Dermis blood vessel endothelial cell (primary cell): ENCODE results near the gene GNGT1. TPM values are rescaled to one million over a fixed set of nuclear protein-coding genes. Genes with fewer than 3 reads are reported as not detected.

Experiments used
- DNase-seq: peaks from one replicate; pipeline ENCODE4 v3.0.0; 2010
- total RNA-seq: library from RNA; depleted of rRNA; stranded (reverse); fragments of >200 nt; gene quantifications from 2 replicates; pipeline ENCODE4 v1.2.3, GENCODE V29; 2014

The GNGT1 gene
- total RNA-seq, 1 donor from 2014 or later: not detected

DNA sequence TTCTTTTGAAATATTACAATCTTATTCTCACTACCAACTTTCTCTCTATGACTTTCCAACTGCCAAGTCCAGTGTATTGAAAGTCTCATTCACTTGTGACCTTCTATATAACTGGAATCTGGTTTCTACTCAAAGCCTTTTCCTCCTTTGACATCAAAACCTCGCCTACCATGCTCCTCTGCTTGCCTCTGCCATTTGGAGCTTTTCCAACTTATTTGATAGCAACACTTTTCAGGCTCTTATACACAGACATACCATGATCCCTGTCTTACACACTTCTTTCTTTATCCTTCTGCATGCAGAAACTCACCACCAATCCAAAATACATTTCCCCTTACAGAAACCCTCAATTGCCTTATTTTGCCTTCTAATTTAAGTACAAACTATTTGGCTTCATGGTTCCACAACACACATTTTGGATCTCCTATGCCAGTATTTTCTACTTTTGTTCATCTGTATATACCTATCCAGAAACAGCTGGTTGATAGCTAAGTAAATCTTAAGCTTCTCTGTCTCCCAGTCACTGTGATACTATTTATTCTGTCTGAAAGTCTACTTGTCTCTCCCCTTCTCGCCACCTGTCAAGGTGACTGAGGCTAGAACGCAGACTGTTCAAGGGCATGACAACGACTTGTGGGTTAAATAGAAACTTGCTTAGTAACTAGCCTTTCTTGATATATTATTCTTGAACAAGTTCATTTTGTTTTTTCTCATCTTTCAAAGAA lies 37.6 kb downstream of the GNGT1 start:
- DNase-seq: peak; percentile 65

DNA sequence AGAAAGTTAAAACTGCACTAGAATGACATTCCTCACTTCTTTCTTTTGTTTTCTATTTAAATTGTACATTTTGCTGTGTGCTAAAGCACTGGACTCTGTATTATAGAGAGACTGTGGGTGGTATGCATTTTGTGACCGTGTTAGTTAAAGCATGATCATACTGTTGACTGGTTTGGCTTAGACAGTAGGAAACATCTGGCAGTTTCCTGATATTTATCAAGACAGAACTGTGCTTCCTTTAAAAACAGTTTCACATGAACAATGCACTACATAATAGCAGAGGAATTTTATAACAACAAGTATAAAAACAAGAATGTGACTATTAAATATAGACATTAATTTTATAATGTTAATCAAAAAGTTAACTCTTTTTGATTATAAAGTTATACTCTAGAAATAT lies 38.3 kb downstream of the GNGT1 start:
- peak; percentile 95 for DNase-seq

DNA sequence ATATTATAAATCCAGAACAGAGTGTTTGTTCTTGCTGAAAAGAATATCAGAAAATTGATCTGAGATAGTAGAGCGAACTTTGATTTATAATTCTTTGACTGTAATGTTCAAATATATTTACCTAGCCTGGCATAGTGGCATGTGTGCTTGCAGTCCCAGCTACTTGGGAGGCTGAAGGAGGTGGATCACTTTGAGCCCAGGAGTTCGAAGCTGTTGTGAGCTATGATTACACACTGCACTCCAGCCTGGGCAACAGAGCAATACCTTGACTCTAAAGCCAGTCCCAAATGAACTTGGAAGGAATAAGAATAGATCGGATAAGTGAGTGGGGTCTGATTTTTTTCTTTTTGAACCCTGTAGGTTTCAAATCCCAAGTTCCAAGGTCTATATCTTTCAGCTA lies 38.7 kb downstream of the GNGT1 start:
- DNase-seq: peak; percentile 83

DNA sequence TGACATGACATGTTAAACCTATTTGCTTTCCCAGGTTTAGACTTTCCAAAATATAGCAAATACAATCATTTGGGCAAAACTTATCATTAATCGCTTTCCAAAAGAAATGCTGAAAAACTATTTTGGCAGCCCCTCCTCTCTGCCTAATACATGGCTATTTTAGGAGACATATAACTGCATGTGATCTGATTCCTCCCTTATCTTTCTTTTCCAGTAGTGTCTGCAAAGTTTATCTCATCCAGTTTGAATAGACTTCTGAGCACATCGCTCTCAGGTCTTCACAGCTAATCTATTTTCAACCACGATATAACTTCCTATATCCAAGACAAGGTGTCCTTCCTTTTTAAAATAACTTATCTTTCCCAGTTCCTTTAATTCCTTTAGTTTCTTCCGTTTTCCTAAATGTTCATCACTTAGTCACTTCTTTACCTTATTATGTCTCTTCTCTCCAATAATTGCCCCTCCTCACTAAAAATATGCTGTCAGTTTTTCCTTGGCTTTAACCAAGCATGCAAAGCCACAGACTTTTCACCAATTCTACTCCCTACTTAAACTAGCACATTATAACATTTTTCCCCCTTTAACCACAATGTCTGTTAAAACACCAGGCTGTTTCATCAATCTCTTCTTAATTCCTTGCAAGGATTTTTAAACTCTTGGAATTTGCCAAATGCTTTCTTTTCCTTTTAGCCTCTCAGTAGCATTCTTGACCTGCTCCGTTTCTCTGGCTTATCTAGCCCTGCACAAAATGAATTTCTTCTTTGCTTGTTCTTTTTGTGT lies 39.6 kb downstream of the GNGT1 start:
- DNase-seq: no peak

DNA sequence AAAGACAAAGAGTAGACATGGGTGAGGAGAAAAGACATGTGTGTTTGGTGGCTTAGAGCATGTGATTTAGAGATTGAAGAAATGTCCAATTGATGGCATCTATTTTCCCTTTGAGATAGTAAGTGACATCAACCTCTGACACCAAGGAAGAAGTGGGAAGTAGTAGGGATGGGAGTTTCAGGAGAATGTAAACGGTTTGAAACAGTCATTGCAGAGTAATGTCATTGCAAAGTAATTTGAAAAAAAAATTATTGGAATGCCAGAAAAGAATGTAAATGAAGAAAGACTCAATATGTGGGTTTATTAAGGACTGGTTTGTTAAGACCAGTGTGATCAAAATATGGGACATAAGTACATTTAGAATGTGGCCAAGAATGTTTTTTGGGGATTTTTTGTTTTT lies 41.7 kb downstream of the GNGT1 start:
- DNase-seq: no peak

DNA sequence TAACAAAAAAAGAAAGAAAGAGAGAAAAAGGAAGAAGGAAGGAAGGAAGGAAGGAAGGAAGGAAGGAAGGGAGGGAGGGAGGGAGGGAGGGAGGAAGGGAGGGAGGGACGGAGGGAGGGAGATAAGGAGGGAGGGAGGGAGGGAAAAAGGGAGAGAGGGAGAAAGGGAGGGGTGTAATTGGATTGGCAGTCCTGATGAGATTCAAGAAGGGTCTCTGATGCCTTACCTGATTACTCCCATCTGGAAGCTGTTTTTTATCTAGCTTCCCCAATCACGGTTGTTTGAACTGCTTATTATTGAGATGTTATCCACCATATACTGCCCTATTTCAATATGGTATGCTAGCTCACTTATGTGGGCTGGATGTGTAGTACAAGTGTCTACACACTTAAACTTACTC lies 42.5 kb downstream of the GNGT1 start:
- no peak for DNase-seq

DNA sequence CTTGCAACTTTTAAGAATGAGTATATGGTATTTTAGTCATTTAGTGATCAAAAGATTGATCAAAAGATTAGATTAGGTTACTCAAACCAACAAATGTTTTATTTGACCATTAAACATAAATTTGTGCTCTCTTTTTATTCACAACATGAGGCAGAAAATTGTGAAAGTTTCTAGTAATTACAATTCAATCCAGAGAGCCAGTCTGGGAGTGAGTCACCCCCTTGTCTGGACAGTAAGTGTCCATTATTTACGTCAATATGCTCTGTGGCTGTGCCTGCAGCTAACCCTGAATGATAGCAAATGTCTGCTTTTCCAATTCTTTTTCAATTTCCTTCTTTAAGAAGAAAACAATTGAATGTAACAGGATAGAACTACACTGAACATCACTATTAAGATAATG lies 43.1 kb downstream of the GNGT1 start:
- peak; percentile 80 for DNase-seq

DNA sequence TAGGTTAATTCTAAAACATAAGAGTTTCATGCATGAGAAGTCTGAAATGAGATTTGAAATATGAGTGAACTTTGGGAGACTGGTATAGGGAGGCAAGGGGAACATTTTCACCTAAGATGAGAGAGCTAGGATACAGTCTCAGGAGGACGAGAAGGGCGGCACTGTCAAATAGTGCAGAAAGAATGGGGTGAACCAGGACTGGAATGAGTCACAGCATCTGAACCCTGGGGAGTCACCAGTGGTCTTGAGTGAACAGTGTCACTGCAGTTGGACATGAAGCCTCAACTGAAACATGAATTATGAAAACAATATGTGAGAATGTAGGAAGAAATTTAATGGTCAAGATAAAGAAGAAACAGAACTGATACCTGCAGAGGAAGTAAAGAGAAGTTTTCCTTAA lies 48.9 kb downstream of the GNGT1 start:
- DNase-seq: no peak

DNA sequence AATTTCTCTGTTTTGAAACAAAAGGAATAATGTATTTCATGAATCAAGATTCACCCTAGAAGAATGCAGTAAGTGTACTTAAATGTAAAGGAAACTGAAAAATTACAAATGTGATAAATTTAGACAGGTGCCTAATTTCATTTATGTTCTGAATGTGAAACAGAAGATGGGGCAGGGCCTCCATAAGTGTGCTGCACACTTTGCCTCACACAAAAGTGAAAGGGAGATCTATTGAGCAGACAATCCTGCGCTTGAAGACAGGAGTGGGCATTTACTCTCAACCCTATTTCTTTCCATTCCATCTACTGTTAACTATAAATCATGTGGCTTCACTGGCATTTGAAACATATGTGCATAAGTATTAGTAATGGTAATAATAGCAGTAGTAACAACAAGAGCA lies 51.4 kb downstream of the GNGT1 start:
- DNase-seq: no peak

DNA sequence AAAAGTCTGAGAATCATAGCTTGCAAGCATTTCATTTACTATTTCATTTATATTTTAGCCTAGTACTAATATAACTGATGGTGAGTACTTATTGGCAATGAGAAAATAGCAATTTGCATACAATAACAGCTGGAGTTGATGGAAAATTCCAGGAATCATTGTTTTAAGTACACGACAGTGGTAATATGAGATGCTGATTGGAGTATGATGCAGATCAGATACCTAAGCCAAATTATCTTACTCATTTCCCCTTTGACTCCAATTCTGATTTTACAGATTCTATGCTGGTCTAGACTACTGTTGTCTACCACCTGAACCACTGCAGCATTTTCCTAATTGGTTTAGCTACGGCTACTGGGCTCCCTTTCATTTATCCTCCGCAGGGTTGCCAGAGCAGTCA lies 51.8 kb downstream of the GNGT1 start:
- peak; percentile 86 for DNase-seq

DNA sequence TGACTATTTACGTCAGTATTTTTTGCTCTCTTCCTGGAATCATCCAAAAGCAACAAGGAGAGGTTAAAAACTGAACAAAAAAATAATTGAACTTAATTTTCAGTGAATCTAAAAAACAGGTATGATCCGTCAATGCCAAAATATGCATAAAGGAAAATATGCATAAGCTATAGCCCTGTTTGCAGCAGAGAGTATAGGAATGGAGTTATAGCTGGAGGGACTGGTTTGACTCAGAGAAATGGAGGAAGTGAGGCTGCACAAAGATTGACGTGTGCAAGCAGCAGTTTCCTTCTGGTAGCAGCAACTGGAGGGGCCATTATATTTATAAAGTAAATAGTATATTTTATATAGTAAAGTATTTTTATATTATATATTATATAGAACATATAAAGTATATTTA lies 52.3 kb downstream of the GNGT1 start:
- peak; percentile 69 for DNase-seq

Other genes starting within 250 kb of the GNGT1 start
- gene TFPI2, start 15.8 kb upstream of the GNGT1 start, total RNA-seq: 112 and 152 TPM in 2 replicates
- gene GNG11, start 15.2 kb downstream of the GNGT1 start, total RNA-seq: 404 and 652 TPM in 2 replicates
- gene BET1, start 97.8 kb downstream of the GNGT1 start, total RNA-seq: 38.6 and 64.3 TPM in 2 replicates